ENCODE data around the gene PSTPIP1.

PSTPIP1 gene

GRCh38 chr15:76996526-76997401 lies 1.8 kb downstream of the PSTPIP1 start:
- no peaks in the 10 kb centered on the region for H3K27me3 Mint-ChIP-seq
- H3K27ac Mint-ChIP-seq (ENCODE audit: low read depth) = peak overlapping the region; percentile 92
- no peaks in the 10 kb centered on the region for H3K9me3 Mint-ChIP-seq
- ATAC-seq (replicated peaks; ENCODE audit: extremely low read depth, poor library complexity, severe bottlenecking) = peak; percentile 37
- H3K4me3 Mint-ChIP-seq = peak overlapping the region; percentile 96
- H3K36me3 Mint-ChIP-seq (ENCODE audit: insufficient read depth) = peaks cover 23% of the 10 kb centered on the region
- H3K4me1 Mint-ChIP-seq = peaks cover 79% of the 10 kb centered on the region
- DNase-seq (ENCODE audit: low spot score in 2 of 2) = peak in 1 of 2 donors; percentile 45

- H3K36me3 Mint-ChIP-seq (ENCODE audit: insufficient read depth) = peaks cover 41% of the 10 kb centered on the region
- no peaks in the 10 kb centered on the region for H3K9me3 Mint-ChIP-seq
- H3K4me3 Mint-ChIP-seq = peak overlapping the region; percentile 96
These were observed 3.8 kb downstream of the PSTPIP1 start for GRCh38 chr15:76998663-76999285.

DNA sequence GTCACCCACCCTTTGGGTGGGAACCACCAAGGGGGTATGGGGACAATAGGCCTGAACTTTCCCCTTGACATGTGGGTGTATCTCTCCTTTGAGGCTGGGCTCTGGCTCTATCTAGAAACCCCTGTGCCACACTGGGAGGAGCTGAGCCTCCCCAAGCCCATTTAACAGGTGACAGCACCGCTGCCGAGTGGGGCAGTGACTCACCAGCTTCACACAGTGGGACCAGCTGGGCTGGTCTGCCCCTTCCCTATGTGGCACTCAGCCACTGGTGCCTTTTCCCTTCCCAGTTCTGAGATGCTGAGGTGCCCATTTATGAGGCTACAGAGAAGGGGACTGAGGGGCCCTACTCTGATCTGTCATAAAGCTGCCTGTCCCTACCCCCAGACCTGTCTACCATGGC lies 5.1 kb downstream of the PSTPIP1 start:
- H3K27me3 Mint-ChIP-seq = no peaks in the 10 kb centered on the region
- H3K4me1 Mint-ChIP-seq = peaks cover 86% of the 10 kb centered on the region
- no peak for ATAC-seq (replicated peaks; ENCODE audit: extremely low read depth, poor library complexity, severe bottlenecking)
- no peak for DNase-seq (ENCODE audit: low spot score in 2 of 2)
- H3K9me3 Mint-ChIP-seq = no peaks in the 10 kb centered on the region
- peak overlapping the region; percentile 79 for H3K27ac Mint-ChIP-seq (ENCODE audit: low read depth)
- peak overlapping the region; percentile 96 for H3K4me3 Mint-ChIP-seq
- H3K36me3 Mint-ChIP-seq (ENCODE audit: insufficient read depth) = peaks cover 46% of the 10 kb centered on the region

More at GRCh38 chr15:76998663-76999285, 3.8 kb downstream of the PSTPIP1 start:
- Mint-ChIP-seq H3K27me3 (no peaks in the 10 kb centered on the region), H3K4me1 (peaks cover 85% of the 10 kb centered on the region), H3K27ac (ENCODE audit: low read depth) (peak overlapping the region; percentile 92)
- ATAC-seq (replicated peaks; ENCODE audit: extremely low read depth, poor library complexity, severe bottlenecking) = peak; percentile 41
- DNase-seq (ENCODE audit: low spot score in 2 of 2) = no peak

GRCh38 chr15:77001351-77001750 lies 6.4 kb downstream of the PSTPIP1 start:
- H3K27me3 Mint-ChIP-seq = no peaks in the 10 kb centered on the region
- peaks cover 91% of the 10 kb centered on the region for H3K4me1 Mint-ChIP-seq
- ATAC-seq (replicated peaks; ENCODE audit: extremely low read depth, poor library complexity, severe bottlenecking) (no peak), DNase-seq (ENCODE audit: low spot score in 2 of 2) (no peak)
- H3K9me3 Mint-ChIP-seq = no peaks in the 10 kb centered on the region
- peaks cover 43% of the 10 kb centered on the region for H3K36me3 Mint-ChIP-seq (ENCODE audit: insufficient read depth)
- H3K4me3 Mint-ChIP-seq = peak overlapping the region; percentile 83
- peak overlapping the region; percentile 91 for H3K27ac Mint-ChIP-seq (ENCODE audit: low read depth)

DNA sequence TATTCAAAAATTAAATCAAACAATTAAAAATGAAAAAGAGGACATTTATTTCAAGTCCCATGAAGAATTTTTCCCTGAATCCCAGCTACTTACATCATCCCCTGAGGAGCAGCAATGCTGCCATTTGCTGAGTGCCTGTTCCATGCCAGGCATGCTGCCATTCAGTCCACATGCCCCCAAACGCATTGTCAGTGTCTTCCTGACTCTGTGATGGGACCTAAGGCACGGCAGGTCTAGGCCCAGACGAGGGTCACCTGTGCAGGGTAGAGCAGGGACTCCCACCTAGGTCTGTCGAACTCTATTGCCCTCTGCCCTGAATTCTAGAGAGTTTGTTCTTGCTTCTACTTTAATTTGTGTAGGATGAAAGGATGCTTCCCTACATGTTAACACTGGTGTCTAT lies 7.0 kb downstream of the PSTPIP1 start:
- peaks cover 96% of the 10 kb centered on the region for H3K4me1 Mint-ChIP-seq
- no peak for DNase-seq (ENCODE audit: low spot score in 2 of 2)
- H3K4me3 Mint-ChIP-seq = peak overlapping the region; percentile 83
- H3K36me3 Mint-ChIP-seq (ENCODE audit: insufficient read depth) = peaks cover 43% of the 10 kb centered on the region
- no peak for ATAC-seq (replicated peaks; ENCODE audit: extremely low read depth, poor library complexity, severe bottlenecking)
- H3K27ac Mint-ChIP-seq (ENCODE audit: low read depth) = peak overlapping the region; percentile 91
- H3K27me3 Mint-ChIP-seq = no peaks in the 10 kb centered on the region
- H3K9me3 Mint-ChIP-seq = no peaks in the 10 kb centered on the region

DNA sequence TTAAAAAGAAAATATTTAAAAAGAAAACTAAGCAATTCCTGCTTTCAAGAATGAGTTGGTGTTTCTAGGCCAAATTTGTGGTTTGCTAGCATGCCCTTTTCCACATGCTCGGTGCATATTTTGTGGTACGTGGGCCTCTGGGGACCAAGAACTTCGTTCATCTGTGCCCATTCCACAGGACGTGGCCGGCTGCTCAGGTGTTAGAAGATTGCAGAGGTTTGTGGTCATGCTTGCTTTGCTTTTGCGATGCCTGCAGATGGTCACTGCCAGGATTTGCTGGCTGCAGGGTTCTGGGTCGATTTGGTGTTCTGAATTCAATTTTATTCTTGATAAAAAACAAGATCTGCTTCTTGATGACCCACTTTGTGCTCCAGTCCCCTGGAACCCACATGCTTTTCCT lies 7.5 kb downstream of the PSTPIP1 start:
- DNase-seq (ENCODE audit: low spot score in 2 of 2) (no peak), ATAC-seq (replicated peaks; ENCODE audit: extremely low read depth, poor library complexity, severe bottlenecking) (no peak)
- H3K4me3 Mint-ChIP-seq = peak overlapping the region; percentile 83
- H3K27ac Mint-ChIP-seq (ENCODE audit: low read depth) = peak overlapping the region; percentile 91
- H3K36me3 Mint-ChIP-seq (ENCODE audit: insufficient read depth) = peaks cover 46% of the 10 kb centered on the region
- H3K27me3 Mint-ChIP-seq = no peaks in the 10 kb centered on the region
- H3K9me3 Mint-ChIP-seq = no peaks in the 10 kb centered on the region
- peaks cover 94% of the 10 kb centered on the region for H3K4me1 Mint-ChIP-seq

DNA sequence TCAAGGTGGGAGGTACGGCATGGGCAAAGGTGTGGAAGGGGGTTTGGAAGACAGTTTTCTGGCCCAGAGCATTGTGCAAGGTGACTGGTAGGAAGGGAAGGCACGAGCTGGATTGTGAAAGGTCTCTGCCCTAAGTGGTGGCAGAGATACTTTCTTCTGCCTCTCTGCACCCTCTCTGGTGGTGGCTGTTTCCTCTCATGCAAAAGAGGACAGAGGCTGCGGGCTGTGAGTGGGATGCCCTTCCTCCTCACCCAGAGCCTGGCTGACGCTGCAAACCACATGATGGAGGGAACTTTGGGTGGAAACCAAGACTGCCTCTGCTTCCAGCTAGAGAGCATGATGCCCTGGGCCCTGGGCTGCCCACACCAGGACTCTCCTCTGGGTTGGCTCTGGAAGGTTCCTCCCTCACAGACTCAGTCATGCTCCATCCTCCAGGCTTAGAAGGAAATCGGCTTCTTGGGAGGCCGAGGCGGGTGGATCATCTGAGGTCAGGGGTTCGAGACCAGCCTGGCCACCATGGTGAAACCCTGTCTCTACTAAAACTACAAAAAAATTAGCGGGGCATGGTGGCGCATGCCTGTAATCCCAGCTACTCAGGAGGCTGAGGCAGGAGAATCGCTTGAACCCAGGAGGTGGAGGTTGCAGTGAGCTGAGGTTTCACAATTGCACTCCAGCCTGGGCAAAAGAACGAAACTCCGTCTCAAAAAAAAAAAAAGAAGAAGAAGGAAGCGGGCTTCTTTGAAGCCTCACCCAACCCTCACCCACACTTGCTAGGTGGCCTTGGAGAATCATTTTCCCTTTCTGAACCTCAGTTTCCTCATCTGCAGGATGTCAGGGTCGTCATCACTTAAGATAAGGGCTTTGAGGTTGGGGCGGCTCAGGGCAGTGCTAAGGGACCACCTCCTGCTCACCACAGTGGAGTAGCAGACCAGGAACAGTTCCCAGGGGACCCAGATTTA lies 8.3 kb downstream of the PSTPIP1 start:
- H3K4me3 Mint-ChIP-seq = peak overlapping the region; percentile 83
- peak; percentile 37 to 67 for DNase-seq (ENCODE audit: low spot score in 2 of 2)
- peak overlapping the region; percentile 91 for H3K27ac Mint-ChIP-seq (ENCODE audit: low read depth)
- peaks cover 48% of the 10 kb centered on the region for H3K36me3 Mint-ChIP-seq (ENCODE audit: insufficient read depth)
- H3K9me3 Mint-ChIP-seq = no peaks in the 10 kb centered on the region
- peaks cover 86% of the 10 kb centered on the region for H3K4me1 Mint-ChIP-seq
- no peaks in the 10 kb centered on the region for H3K27me3 Mint-ChIP-seq
- peak; percentile 83 for ATAC-seq (replicated peaks; ENCODE audit: extremely low read depth, poor library complexity, severe bottlenecking)

GRCh38 chr15:77004189-77004588 lies 9.3 kb downstream of the PSTPIP1 start:
- Mint-ChIP-seq H3K36me3 (ENCODE audit: insufficient read depth) (peaks cover 46% of the 10 kb centered on the region), H3K9me3 (no peaks in the 10 kb centered on the region), H3K4me3 (peak overlapping the region; percentile 83), H3K27ac (ENCODE audit: low read depth) (peak overlapping the region; percentile 91), H3K4me1 (peaks cover 83% of the 10 kb centered on the region), H3K27me3 (no peaks in the 10 kb centered on the region)
- DNase-seq (ENCODE audit: low spot score in 2 of 2) (no peak), ATAC-seq (replicated peaks; ENCODE audit: extremely low read depth, poor library complexity, severe bottlenecking) (no peak)

DNA sequence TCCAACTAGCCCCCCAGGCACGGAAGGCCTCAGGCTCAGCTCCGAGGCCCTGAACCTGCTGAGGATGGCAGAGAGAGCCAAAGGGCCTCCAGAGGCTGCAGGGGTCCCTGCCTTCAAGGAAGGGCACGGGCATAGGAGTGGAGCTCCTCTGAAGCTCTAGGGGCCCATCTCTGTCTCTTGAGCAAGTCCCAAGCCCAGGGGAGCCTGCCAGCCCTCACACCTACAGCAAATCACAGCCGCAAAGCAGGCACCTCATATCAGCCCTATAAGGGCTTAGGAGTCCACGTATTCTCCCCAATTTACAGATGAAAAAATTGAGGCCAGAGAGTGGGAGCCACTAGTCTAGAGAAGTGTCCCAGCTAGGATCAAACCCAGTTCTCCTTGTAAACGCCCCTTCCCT lies 14.2 kb downstream of the PSTPIP1 start:
- ATAC-seq (replicated peaks; ENCODE audit: extremely low read depth, poor library complexity, severe bottlenecking) = no peak
- DNase-seq (ENCODE audit: low spot score in 2 of 2) = no peak
- Mint-ChIP-seq H3K4me1 (peaks cover 85% of the 10 kb centered on the region), H3K36me3 (ENCODE audit: insufficient read depth) (peaks cover 27% of the 10 kb centered on the region), H3K9me3 (no peaks in the 10 kb centered on the region), H3K4me3 (peak overlapping the region; percentile 67), H3K27ac (ENCODE audit: low read depth) (peak overlapping the region; percentile 97), H3K27me3 (no peaks in the 10 kb centered on the region)

GRCh38 chr15:77009646-77010311 lies 14.9 kb downstream of the PSTPIP1 start:
- Mint-ChIP-seq H3K4me3 (peak overlapping the region; percentile 67), H3K36me3 (ENCODE audit: insufficient read depth) (peaks cover 30% of the 10 kb centered on the region), H3K27ac (ENCODE audit: low read depth) (peak overlapping the region; percentile 97), H3K4me1 (peaks cover 85% of the 10 kb centered on the region), H3K27me3 (no peaks in the 10 kb centered on the region), H3K9me3 (no peaks in the 10 kb centered on the region)
- ATAC-seq (replicated peaks; ENCODE audit: extremely low read depth, poor library complexity, severe bottlenecking) (no peak), DNase-seq (ENCODE audit: low spot score in 2 of 2) (no peak)

DNA sequence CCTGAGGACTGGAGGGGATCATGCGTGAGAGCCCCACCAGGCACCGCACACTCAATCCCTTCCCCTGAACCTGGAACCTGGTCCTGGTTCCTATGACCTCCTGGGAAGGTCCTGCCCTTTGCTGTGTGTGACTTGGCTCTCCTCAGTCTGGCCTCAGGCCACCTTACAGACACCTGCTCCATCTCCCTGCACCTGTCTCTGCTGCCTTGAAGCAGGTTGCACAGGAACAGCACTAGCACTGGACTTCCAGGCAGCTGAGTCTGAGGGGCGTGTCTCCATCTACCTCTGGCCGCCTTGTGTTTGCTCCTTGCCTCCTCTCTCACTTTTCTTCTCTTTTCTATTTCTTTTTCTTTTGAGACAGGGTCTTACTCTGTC lies 15.4 kb downstream of the PSTPIP1 start:
- Mint-ChIP-seq H3K4me1 (peaks cover 86% of the 10 kb centered on the region), H3K36me3 (ENCODE audit: insufficient read depth) (peaks cover 27% of the 10 kb centered on the region), H3K9me3 (no peaks in the 10 kb centered on the region), H3K4me3 (peak overlapping the region; percentile 67), H3K27me3 (no peaks in the 10 kb centered on the region), H3K27ac (ENCODE audit: low read depth) (peak overlapping the region; percentile 97)
- no peak for DNase-seq (ENCODE audit: low spot score in 2 of 2)
- ATAC-seq (replicated peaks; ENCODE audit: extremely low read depth, poor library complexity, severe bottlenecking) = no peak

DNA sequence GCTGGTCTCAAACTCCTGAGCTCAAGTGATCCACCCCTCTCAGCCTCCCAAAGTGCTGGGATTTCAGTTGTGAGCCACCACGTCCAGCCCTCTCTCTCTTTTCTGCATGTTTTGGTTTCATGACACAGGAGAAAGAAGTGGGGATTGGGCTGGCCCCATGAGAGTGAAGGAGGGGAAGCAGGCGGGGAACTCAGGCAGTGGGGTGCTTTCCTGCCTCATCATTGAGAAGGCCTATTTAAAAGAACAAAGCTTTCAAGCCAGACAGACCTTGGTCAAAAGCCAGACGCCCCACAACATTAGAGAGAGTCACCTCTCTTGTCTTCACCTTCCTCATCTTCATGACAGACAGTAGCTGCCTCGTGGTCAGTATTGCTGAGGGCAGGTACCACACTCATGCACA lies 15.9 kb downstream of the PSTPIP1 start:
- Mint-ChIP-seq H3K27ac (ENCODE audit: low read depth) (peak overlapping the region; percentile 97), H3K9me3 (no peaks in the 10 kb centered on the region), H3K36me3 (ENCODE audit: insufficient read depth) (peaks cover 27% of the 10 kb centered on the region), H3K27me3 (no peaks in the 10 kb centered on the region), H3K4me1 (peaks cover 86% of the 10 kb centered on the region), H3K4me3 (peak overlapping the region; percentile 67)
- DNase-seq (ENCODE audit: low spot score in 2 of 2) (no peak), ATAC-seq (replicated peaks; ENCODE audit: extremely low read depth, poor library complexity, severe bottlenecking) (no peak)

Measured in central memory CD8-positive, alpha-beta T cell (primary cell).